Activated naive CD4-positive, alpha-beta T cell treated with anti-CD3 and anti-CD28 coated beads for 36 hours (primary cell): ENCODE data around the gene AMIGO3. TPM values are rescaled to one million over a fixed set of nuclear protein-coding genes. Genes with fewer than 3 reads are reported as not detected.

Source experiments
- CTCF ChIA-PET: fragments of 350-600 bp; sonication (Branson Sonifier 250); formaldehyde crosslinking; loops from one replicate; lab custom pipeline; 2021; ENCODE audit warnings: antibody characterized with exemption; lab: Charles Lee
- DNase-seq: peaks from one replicate; pipeline ENCODE4 v3.0.0-alpha.2; 2020
- H3K27ac Mint-ChIP-seq: one replicate; pipeline ENCODE4 v1.8.0; 2021; ENCODE audit warnings: mild to moderate bottlenecking, mixed read lengths
- H3K27me3 Mint-ChIP-seq: one replicate; pipeline ENCODE4 v1.8.0; 2021; ENCODE audit warnings: low read depth, mixed read lengths
- H3K36me3 Mint-ChIP-seq: one replicate; pipeline ENCODE4 v1.8.0; 2021; ENCODE audit warnings: low read depth, mixed read lengths
- H3K4me1 Mint-ChIP-seq: one replicate; pipeline ENCODE4 v1.8.0; 2021; ENCODE audit warnings: low read depth, mixed read lengths
- H3K4me3 Mint-ChIP-seq: one replicate; pipeline ENCODE4 v1.8.0; 2021; ENCODE audit warnings: mild to moderate bottlenecking, moderate library complexity, mixed read lengths
- H3K9me3 Mint-ChIP-seq: one replicate; pipeline ENCODE4 v1.8.0; 2021; ENCODE audit warnings: mixed read lengths
- intact Hi-C: fragments of 100-400 bp; cut with micrococcal nuclease; formaldehyde crosslinking; loops from one replicate; pipeline ENCODE4 v1.15.1; 2023
- total RNA-seq, 2 experiments: library from RNA; stranded (reverse); gene quantifications; one replicate each; pipeline ENCODE4 v1.2.3, GENCODE V29; 2021

AMIGO3 gene
- total RNA-seq, 2 experiments from 2014 or later: not detected

- intact Hi-C loops: no loop called here
- CTCF ChIA-PET: no interaction called here
- Mint-ChIP-seq H3K27me3 (peaks cover 2% of the 10 kb centered on the region), H3K9me3 (no peaks in the 10 kb centered on the region), H3K4me3 (no peak overlapping the region), H3K4me1 (peaks cover 10% of the 10 kb centered on the region), H3K36me3 (peaks cover 15% of the 10 kb centered on the region), H3K27ac (no peak overlapping the region)
- DNase-seq: no peak
Measured at GRCh38 chr3:49681543-49681942, 37.9 kb downstream of the AMIGO3 start.

- no peak overlapping the region for H3K27ac Mint-ChIP-seq
- DNase-seq: no peak
- CTCF ChIA-PET: no interaction called here
- H3K4me3 Mint-ChIP-seq: no peak overlapping the region
- H3K36me3 Mint-ChIP-seq: peaks cover 17% of the 10 kb centered on the region
- peaks cover 2% of the 10 kb centered on the region for H3K27me3 Mint-ChIP-seq
- intact Hi-C loops: no loop called here
- H3K4me1 Mint-ChIP-seq: peaks cover 12% of the 10 kb centered on the region
- H3K9me3 Mint-ChIP-seq: no peaks in the 10 kb centered on the region
Measured at GRCh38 chr3:49681232-49681522, 38.3 kb downstream of the AMIGO3 start.

DNA sequence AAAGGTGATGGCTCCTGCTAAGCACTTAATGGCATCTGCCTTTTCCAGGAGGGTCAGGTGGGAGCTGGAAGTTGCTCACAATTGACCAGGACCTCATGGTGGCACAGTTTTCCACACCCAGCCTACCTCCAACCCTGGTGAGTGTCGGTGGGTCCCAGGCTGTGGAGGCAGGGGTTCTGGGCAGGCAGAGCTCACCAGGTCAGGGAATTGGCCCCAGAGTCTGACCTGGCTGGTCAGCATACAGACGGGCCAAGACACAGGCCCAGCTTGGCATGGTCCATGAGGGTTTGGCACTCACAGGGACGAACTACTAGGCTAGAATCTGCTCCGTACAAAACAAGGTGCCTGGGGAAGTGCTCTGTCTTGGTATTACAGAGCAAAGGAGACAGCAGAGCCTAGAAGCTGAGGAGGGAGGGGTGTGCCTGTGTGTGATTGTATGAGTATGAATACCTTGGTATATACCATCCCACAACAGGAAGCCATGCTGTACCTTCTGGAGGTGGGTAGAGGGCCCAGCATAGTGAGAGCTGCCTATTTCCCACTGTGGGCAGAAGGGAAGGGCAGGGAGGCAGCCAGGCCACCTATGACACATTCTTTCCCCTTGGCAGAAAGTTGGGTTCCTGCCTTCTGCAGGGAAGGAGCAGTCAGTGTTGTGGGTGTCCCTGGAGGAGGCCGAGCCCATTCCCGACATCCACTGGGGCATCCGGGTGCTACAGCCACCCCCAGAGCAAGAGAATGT lies 38.8 kb downstream of the AMIGO3 start:
- CTCF ChIA-PET: interaction anchor here (1.1 kb wide), 1 partner anchor 20 kb away, joined by 3 read pairs; no protein-coding TSS in a partner anchor
- Mint-ChIP-seq H3K27me3 (peaks cover 2% of the 10 kb centered on the region), H3K4me1 (peaks cover 17% of the 10 kb centered on the region), H3K4me3 (no peak overlapping the region), H3K27ac (no peak overlapping the region), H3K9me3 (no peaks in the 10 kb centered on the region), H3K36me3 (peaks cover 20% of the 10 kb centered on the region)
- intact Hi-C loops: no loop called here
- no peak for DNase-seq

- no peak overlapping the region for H3K27ac Mint-ChIP-seq
Measured at GRCh38 chr3:49675912-49676311, 43.6 kb downstream of the AMIGO3 start.

GRCh38 chr3:49674497-49674983 lies 44.9 kb downstream of the AMIGO3 start:
- Mint-ChIP-seq H3K36me3 (peaks cover 14% of the 10 kb centered on the region), H3K27me3 (no peaks in the 10 kb centered on the region), H3K27ac (peak overlapping the region; percentile 36), H3K4me1 (peaks cover 36% of the 10 kb centered on the region), H3K4me3 (peak overlapping the region; percentile 94), H3K9me3 (no peaks in the 10 kb centered on the region)
- CTCF ChIA-PET: interaction anchor here (1.3 kb wide), 1 partner anchor 135 kb away, joined by 5 read pairs; no protein-coding TSS in a partner anchor
- intact Hi-C loops: loop anchor here (1.0 to 10.0 kb wide), 10 partner anchors 15 to 652 kb away; partner anchors contain the start of genes DAG1, IP6K1, MST1 and NDUFAF3
- DNase-seq: peak; percentile 21

More at GRCh38 chr3:49675912-49676311, 43.6 kb downstream of the AMIGO3 start:
- Mint-ChIP-seq H3K36me3 (peaks cover 19% of the 10 kb centered on the region), H3K4me1 (peaks cover 39% of the 10 kb centered on the region), H3K4me3 (peak overlapping the region; percentile 39), H3K27me3 (no peaks in the 10 kb centered on the region), H3K9me3 (no peaks in the 10 kb centered on the region)
- intact Hi-C loops: loop anchor here (2.0 to 10.0 kb wide), 2 partner anchors 49 to 381 kb away; no protein-coding TSS in a partner anchor
- CTCF ChIA-PET: interaction anchor here (1.3 kb wide), 1 partner anchor 136 kb away, joined by 5 read pairs; no protein-coding TSS in a partner anchor
- DNase-seq: no peak

- intact Hi-C loops: loop anchor here (1.0 to 10.0 kb wide), 10 partner anchors 15 to 652 kb away; partner anchors contain the start of genes DAG1, IP6K1, MST1 and NDUFAF3
- Mint-ChIP-seq H3K27me3 (no peaks in the 10 kb centered on the region), H3K4me1 (peaks cover 36% of the 10 kb centered on the region), H3K4me3 (peak within 1 kb of the TSS; percentile 94), H3K27ac (peak within 1 kb of the TSS; percentile 96), H3K9me3 (no peaks in the 10 kb centered on the region), H3K36me3 (peaks cover 14% of the 10 kb centered on the region)
- DNase-seq: peak; percentile 99
- CTCF ChIA-PET: interaction anchor here (0.7 to 5.4 kb wide), 4 partner anchors 88 to 439 kb away, joined by 3 to 171 read pairs (median 4); partner anchors contain the start of gene BSN
Measured at GRCh38 chr3:49673715-49674496, 45.6 kb downstream of the AMIGO3 start, which contains the start of gene APEH. Gene APEH, plus strand, starts transcription at chr3:49674351. Its CDS starts 51 bp downstream, at chr3:49674402.

GRCh38 chr3:49673121-49673714 lies 46.3 kb downstream of the AMIGO3 start:
- Mint-ChIP-seq H3K9me3 (no peaks in the 10 kb centered on the region), H3K27ac (peak overlapping the region; percentile 96), H3K4me3 (peak overlapping the region; percentile 94), H3K4me1 (peaks cover 36% of the 10 kb centered on the region), H3K36me3 (peaks cover 13% of the 10 kb centered on the region), H3K27me3 (no peaks in the 10 kb centered on the region)
- CTCF ChIA-PET: interaction anchor here (0.7 to 5.4 kb wide), 4 partner anchors 87 to 440 kb away, joined by 3 to 171 read pairs (median 4); partner anchors contain the start of gene BSN
- intact Hi-C loops: loop anchor here (5.0 to 10.0 kb wide), 5 partner anchors 221 to 651 kb away; partner anchors contain the start of genes NDUFAF3, QRICH1 and USP4
- peak; percentile 40 for DNase-seq

DNA sequence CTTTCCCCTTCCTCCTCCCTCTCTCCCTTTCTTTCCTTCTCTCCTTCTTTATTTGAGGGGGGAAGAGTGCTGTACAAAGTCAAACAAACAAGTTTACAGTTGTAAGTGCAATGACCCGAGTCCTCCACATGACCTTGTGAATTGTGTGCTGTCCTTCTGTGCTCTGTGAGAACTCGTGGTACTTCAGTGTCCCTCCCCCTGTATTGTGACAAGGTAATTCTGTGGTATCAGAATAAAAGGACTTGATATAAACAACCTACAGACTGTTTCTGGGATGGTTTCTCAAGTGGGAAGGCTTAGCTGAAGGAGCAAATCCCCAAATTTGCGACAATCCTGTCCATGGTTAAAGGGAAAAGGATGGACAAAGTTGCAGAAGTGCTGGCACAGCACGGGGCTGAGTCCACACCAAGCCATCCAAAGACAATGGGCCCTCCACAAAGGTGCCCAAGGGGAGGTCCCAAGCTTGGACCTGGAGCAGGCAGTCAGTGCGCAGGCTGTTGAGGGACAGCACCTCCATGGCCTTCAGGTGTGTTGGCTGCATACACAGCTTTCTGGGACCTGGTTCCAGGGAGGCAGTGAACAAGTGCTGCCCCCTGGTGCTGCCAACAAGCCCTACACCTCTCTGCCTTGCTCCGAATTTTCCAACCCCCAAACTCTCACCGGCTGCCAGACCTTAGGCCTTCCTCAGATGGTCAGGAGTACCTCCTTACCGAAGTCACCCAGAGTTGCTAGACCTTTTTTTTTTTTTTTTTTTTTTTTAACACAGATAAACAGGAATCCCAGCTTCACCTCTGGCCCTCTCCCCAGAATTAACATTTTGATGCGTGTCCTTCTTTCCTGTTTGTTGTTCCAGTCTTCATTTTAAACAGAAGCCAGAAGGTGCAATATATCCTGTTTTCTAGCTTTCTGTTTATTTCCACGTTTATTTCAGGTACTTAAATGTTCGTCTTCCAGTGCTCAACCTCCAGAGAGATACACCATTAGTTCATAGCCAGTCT lies 47.9 kb downstream of the AMIGO3 start:
- peak overlapping the region; percentile 64 for H3K4me3 Mint-ChIP-seq
- CTCF ChIA-PET: interaction anchor here (0.6 to 5.4 kb wide), 17 partner anchors 12 to 823 kb away, joined by 3 to 171 read pairs (median 4); partner anchors contain the start of gene BSN
- H3K9me3 Mint-ChIP-seq: no peaks in the 10 kb centered on the region
- H3K4me1 Mint-ChIP-seq: peaks cover 29% of the 10 kb centered on the region
- peak; percentile 84 for DNase-seq
- no peaks in the 10 kb centered on the region for H3K27me3 Mint-ChIP-seq
- intact Hi-C loops: loop anchor here (1.0 to 10.0 kb wide), 8 partner anchors 69 to 649 kb away; partner anchors contain the start of genes NDUFAF3, QRICH1 and USP4
- peaks cover 9% of the 10 kb centered on the region for H3K36me3 Mint-ChIP-seq
- peak overlapping the region; percentile 39 for H3K27ac Mint-ChIP-seq

GRCh38 chr3:49670940-49671290 lies 48.6 kb downstream of the AMIGO3 start:
- Mint-ChIP-seq H3K27ac (no peak overlapping the region), H3K9me3 (no peaks in the 10 kb centered on the region), H3K27me3 (no peaks in the 10 kb centered on the region), H3K4me1 (peaks cover 25% of the 10 kb centered on the region), H3K36me3 (peaks cover 5% of the 10 kb centered on the region), H3K4me3 (no peak overlapping the region)
- CTCF ChIA-PET: interaction anchor here (0.6 to 5.4 kb wide), 12 partner anchors 11 to 171 kb away, joined by 3 to 171 read pairs (median 4); partner anchors contain the start of gene BSN
- intact Hi-C loops: loop anchor here (1.0 to 10.0 kb wide), 8 partner anchors 68 to 649 kb away; partner anchors contain the start of genes NDUFAF3, QRICH1 and USP4
- DNase-seq: no peak

DNA sequence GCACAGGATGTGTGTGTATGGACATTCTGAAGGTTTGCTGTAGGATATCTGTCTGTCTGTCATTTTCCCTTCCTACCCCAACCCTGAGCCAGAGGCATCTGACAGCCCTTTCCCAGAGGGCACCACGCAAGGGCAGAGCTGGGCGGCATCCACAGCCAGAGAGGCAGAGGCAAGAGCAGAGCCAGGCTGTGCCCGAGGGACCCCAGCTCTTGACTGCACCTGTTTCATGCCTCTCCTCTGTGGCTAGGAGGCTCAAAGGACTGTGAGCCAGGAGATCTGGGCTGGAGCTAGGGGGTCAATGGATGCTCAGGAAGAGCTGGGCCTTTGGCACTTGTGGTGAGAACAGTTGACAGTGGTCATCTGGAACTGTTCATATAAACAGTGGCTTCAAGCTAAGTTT lies 50.1 kb downstream of the AMIGO3 start:
- CTCF ChIA-PET: interaction anchor here (1.1 to 5.4 kb wide), 2 partner anchors 102 to 130 kb away, joined by 3 to 171 read pairs; no protein-coding TSS in a partner anchor
- Mint-ChIP-seq H3K9me3 (no peaks in the 10 kb centered on the region), H3K4me3 (no peak overlapping the region), H3K4me1 (peaks cover 12% of the 10 kb centered on the region), H3K27ac (no peak overlapping the region), H3K36me3 (no peaks in the 10 kb centered on the region), H3K27me3 (no peaks in the 10 kb centered on the region)
- intact Hi-C loops: no loop called here
- DNase-seq: no peak
